ENCODE results near the gene ARGLU1. TPM values are rescaled to one million over a fixed set of nuclear protein-coding genes. Genes with fewer than 3 reads are reported as not detected.

Gene ARGLU1
- total RNA-seq, 1 donor from 2014 or later: 142 TPM

DNA sequence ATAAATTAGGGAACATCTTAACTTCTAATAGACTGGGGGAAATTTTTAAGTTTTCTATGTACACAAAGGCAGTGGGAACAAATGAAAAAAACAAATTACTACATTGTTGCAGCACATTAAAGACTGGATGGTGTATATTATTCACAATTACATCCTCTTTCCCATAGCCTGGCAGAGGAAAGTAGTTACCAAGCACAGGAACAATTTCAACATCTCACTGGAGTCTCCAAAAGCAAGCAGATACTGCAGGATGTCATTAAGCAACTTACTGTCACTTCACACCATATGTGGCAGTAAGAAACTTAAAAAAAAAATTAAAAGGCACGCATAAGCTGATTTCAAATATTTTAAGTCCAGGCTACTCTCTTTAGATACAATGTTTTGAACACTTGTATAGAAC, 26.1 kb downstream of the ARGLU1 start:
- Mint-ChIP-seq H3K9me3 (no peaks in the 10 kb centered on the region), H3K4me1 (peaks cover 3% of the 10 kb centered on the region), H3K27ac (ENCODE audit: unreplicated experiment) (no peak overlapping the region), H3K27me3 (ENCODE audit: low read depth) (no peaks in the 10 kb centered on the region), H3K4me3 (no peak overlapping the region), H3K36me3 (ENCODE audit: low read depth) (peaks cover 3% of the 10 kb centered on the region)
- TF ChIP-seq, protein P1, sequence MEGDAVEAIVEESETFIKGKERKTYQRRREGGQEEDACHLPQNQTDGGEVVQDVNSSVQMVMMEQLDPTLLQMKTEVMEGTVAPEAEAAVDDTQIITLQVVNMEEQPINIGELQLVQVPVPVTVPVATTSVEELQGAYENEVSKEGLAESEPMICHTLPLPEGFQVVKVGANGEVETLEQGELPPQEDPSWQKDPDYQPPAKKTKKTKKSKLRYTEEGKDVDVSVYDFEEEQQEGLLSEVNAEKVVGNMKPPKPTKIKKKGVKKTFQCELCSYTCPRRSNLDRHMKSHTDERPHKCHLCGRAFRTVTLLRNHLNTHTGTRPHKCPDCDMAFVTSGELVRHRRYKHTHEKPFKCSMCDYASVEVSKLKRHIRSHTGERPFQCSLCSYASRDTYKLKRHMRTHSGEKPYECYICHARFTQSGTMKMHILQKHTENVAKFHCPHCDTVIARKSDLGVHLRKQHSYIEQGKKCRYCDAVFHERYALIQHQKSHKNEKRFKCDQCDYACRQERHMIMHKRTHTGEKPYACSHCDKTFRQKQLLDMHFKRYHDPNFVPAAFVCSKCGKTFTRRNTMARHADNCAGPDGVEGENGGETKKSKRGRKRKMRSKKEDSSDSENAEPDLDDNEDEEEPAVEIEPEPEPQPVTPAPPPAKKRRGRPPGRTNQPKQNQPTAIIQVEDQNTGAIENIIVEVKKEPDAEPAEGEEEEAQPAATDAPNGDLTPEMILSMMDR (conservative IDR thresholded peaks at IDR 0.05): no peak
- no peak for DNase-seq (ENCODE audit: low read depth, low spot score)

DNA sequence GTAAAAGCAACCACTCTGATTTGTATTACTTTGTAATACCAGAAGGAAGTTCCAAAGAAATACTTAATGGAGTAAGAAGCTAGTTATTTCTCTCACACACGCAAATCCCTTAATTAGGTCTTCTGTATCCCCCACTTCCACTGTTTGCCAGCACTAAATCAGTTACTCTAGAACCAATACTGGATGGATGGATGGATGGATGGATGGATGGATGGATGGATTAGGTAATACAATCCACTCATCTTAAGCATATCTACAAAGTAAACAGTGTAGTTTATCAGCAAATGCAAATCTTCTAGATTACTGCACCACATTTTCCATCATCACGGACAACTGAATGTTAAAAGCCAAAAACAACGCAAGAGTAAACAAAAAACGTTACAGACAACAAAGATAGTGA, 27.3 kb downstream of the ARGLU1 start:
- Mint-ChIP-seq H3K4me1 (peaks cover 9% of the 10 kb centered on the region), H3K27ac (ENCODE audit: unreplicated experiment) (no peak overlapping the region), H3K4me3 (no peak overlapping the region), H3K36me3 (ENCODE audit: low read depth) (peaks cover 3% of the 10 kb centered on the region), H3K27me3 (ENCODE audit: low read depth) (peaks cover 3% of the 10 kb centered on the region), H3K9me3 (no peaks in the 10 kb centered on the region)
- TF ChIP-seq, protein P1 (conservative IDR thresholded peaks at IDR 0.05): no peak
- DNase-seq (ENCODE audit: low read depth, low spot score): no peak

DNA sequence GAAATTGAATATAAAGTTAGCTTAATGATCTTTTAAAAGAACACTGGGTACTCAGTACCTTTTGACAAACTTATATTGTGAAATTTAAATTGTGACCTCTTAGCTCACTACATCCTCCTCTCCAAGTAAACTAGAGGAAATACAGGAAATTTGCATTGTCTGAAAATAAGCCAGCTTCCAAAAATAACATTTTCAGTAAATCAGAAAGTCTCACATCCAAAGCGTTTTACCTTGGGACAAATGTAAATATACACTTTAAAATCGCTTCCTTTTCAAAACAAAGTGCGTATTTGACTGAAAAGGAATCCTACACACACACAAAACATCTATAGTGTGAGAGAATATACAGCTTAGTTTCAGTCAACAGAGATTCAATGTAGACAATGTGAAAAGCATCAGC, 30.4 kb downstream of the ARGLU1 start:
- H3K27me3 Mint-ChIP-seq (ENCODE audit: low read depth): peaks cover 11% of the 10 kb centered on the region
- TF ChIP-seq, protein P1 (conservative IDR thresholded peaks at IDR 0.05): no peak
- peak overlapping the region; percentile 83 for H3K4me3 Mint-ChIP-seq
- H3K4me1 Mint-ChIP-seq: peaks cover 19% of the 10 kb centered on the region
- H3K9me3 Mint-ChIP-seq: no peaks in the 10 kb centered on the region
- no peak for DNase-seq (ENCODE audit: low read depth, low spot score)
- peaks cover 13% of the 10 kb centered on the region for H3K36me3 Mint-ChIP-seq (ENCODE audit: low read depth)
- no peak overlapping the region for H3K27ac Mint-ChIP-seq (ENCODE audit: unreplicated experiment)

DNA sequence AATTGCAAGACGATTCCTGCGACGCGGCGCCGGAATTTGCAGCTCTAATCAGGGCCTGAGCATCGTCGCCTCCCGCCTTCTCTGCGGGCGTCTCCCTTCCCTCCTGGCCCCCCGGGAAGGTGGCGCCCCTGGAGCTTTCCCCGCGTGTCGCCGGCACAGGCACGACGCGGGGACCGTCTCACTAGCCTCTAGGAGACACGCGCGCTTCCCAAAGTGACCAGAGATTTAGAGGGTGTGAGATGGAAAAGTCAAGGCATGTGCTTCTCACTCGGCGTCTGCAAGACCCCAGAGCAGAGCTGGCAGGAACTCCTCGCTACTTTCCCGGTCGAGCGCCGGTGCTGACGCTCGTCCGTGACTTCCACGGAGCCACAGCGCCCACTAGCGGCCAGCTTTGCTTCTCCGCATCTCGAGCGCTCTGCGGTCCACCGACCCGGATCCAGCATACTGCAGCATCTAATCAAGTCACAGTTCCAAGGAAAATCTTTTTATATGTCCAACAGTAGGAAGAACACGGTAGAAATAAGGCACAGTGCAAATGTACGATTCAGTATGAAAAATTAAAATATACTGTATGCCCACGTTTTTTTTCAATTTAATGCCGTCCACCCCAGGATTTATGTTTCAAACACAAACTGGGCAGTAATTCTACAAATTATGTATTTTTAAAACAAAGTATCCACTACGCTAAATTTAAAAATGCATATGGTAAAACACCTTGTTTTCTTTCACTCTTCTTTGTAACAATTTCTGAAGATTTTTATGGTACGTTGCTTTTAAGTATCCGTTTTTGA, 31.5 kb downstream of the ARGLU1 start:
- TF ChIP-seq, protein P1 (conservative IDR thresholded peaks at IDR 0.05): peak; percentile 99
- peak overlapping the region; percentile 90 for H3K4me3 Mint-ChIP-seq
- H3K9me3 Mint-ChIP-seq: no peaks in the 10 kb centered on the region
- H3K36me3 Mint-ChIP-seq (ENCODE audit: low read depth): peaks cover 13% of the 10 kb centered on the region
- DNase-seq (ENCODE audit: low read depth, low spot score): peak; percentile 98
- H3K27me3 Mint-ChIP-seq (ENCODE audit: low read depth): peaks cover 13% of the 10 kb centered on the region
- peak overlapping the region; percentile 2 for H3K27ac Mint-ChIP-seq (ENCODE audit: unreplicated experiment)
- peaks cover 30% of the 10 kb centered on the region for H3K4me1 Mint-ChIP-seq

DNA sequence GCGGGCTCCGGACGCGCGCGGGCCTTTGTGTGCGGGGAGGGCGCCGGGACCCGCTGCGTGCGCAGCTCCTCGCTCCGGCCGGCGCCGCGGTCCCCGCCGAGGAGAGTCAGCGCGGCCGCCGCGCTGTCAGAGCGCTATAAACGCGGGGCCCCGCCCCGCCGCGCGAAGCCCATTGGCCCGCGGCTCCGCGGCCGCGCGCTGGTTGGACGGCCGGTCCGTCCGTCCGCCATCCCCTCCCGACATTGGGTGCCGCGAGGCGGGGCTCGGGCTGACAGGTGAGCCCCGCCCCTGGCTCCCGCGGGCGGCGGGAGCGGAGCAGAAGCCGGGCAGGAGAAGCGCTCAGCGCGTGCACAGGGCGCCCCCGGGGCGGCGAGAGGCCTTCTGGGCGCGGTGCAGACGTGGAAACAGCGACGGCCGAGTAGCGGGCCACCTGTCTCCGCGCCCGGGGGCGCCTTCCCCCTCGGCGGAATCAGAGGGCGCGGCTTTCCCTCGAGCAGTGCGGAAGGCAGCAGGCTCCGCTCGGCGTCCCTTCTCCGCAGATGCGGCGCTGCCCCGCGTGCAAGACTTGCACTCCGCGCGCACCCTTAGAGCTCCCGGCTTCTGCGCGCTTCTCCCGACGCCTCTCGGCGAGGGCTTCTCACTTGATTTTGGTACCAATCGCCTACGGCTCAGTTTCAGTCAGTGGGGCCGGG, 32.2 kb downstream of the ARGLU1 start, which contains the start of gene EFNB2:
Gene EFNB2, minus strand, starts transcription at position 111 of the 692 bp plus-strand sequence. CDS start 698 bp downstream, outside the sequence.
- H3K9me3 Mint-ChIP-seq: no peaks in the 10 kb centered on the region
- H3K4me1 Mint-ChIP-seq: peaks cover 38% of the 10 kb centered on the region
- H3K27me3 Mint-ChIP-seq (ENCODE audit: low read depth): peaks cover 13% of the 10 kb centered on the region
- TF ChIP-seq, protein P1 (conservative IDR thresholded peaks at IDR 0.05): no peak
- H3K36me3 Mint-ChIP-seq (ENCODE audit: low read depth): peaks cover 10% of the 10 kb centered on the region
- DNase-seq (ENCODE audit: low read depth, low spot score): peak; percentile 82
- H3K4me3 Mint-ChIP-seq: peak within 1 kb of the TSS; percentile 93
- H3K27ac Mint-ChIP-seq (ENCODE audit: unreplicated experiment): peak within 1 kb of the TSS; percentile 97

Measured in neural crest cell (in vitro differentiated cells).